ENCODE results near the gene KLK1. TPM values are rescaled to one million over a fixed set of nuclear protein-coding genes. Genes with fewer than 3 reads are reported as not detected.

Gene KLK1
- polyA plus RNA-seq (2012; rRNA removed), result not detected in 2 replicates
- not detected in 2 replicates for polyA plus RNA-seq (2012; cell fraction: cytosol; rRNA removed)
- not detected in 2 replicates for polyA plus RNA-seq (2012; cell fraction: nucleus; rRNA removed)

GRCh38 chr19:50823389-50824042, at the start of gene KLK1:
Gene KLK1 (minus strand): TSS chr19:50823787. CDS start chr19:50823748, 39 bp downstream.
- Histone ChIP-seq H3K4me3 (ENCODE audit: low read depth in 2 of 2, low read length in 1 of 2) (no peak within 1 kb of the TSS), H3K9me3 (no peaks in the 10 kb centered on the region), H3K9ac (no peak within 1 kb of the TSS), H3K36me3 (replicated peaks in 1 of 2; ENCODE audit: control insufficient read depth in 1 of 2, insufficient read depth in 2 of 2, low read length in 1 of 2) (no peaks in the 10 kb centered on the region), H4K20me1 (ENCODE audit: insufficient read depth) (no peaks in the 10 kb centered on the region), H3K9me2 (no peaks in the 10 kb centered on the region), H3F3A (replicated peaks; ENCODE audit: insufficient read depth) (no peaks in the 10 kb centered on the region), H3K4me2 (no peak within 1 kb of the TSS), H3K27ac (ENCODE audit: low read depth in 2 of 2, low read length in 1 of 2) (no peak within 1 kb of the TSS), H3K79me2 (ENCODE audit: insufficient read depth) (no peaks in the 10 kb centered on the region), H3K4me1 (ENCODE audit: control insufficient read depth in 1 of 2, insufficient read depth in 2 of 2, low read depth in 1 of 2, low read length in 1 of 2) (peaks cover 0 to under 1% of the 10 kb centered on the region in 2 experiments; a peak in 1 of 4 replicates), H2AFZ (ENCODE audit: low read depth) (no peak within 1 kb of the TSS), H3K27me3 (ENCODE audit: insufficient read depth) (peaks cover 47% of the 10 kb centered on the region)
- 36% methylated on average over 10 of the region's 14 CpGs for WGBS (ENCODE audit: low lambda C conversion rate)
- no peak for DNase-seq
- no peak for TF ChIP-seq CHD2 (IDR thresholded peaks at IDR 0.05; ENCODE audit: low read length, partially characterized antibody)
- TF ChIP-seq REST (IDR thresholded peaks at IDR 0.05; ENCODE audit: low read depth, low read length), result no peak
- TF ChIP-seq MXI1 (IDR thresholded peaks at IDR 0.05; ENCODE audit: low read depth, low read length), result no peak
- no peak for TF ChIP-seq RCOR1 (IDR thresholded peaks at IDR 0.05; ENCODE audit: low read length)
- no peak for TF ChIP-seq RFX5 (IDR thresholded peaks at IDR 0.05; ENCODE audit: low read length)
- TF ChIP-seq YY1 (IDR thresholded peaks at IDR 0.05; ENCODE audit: low read depth), result no peak
- no peak for TF ChIP-seq USF2 (IDR thresholded peaks at IDR 0.05; ENCODE audit: borderline replicate concordance, low read depth, low read length)
- no peak for TF ChIP-seq TCF12 (IDR thresholded peaks at IDR 0.05)
- TF ChIP-seq ZBTB33 (IDR thresholded peaks at IDR 0.05; ENCODE audit: borderline replicate concordance, low read depth), result no peak
- TF ChIP-seq TEAD4 (IDR thresholded peaks at IDR 0.05; ENCODE audit: borderline replicate concordance, insufficient read depth), result no peak
- no peak for TF ChIP-seq SMC3 (IDR thresholded peaks at IDR 0.05; ENCODE audit: low read depth, low read length)
- no peak for TF ChIP-seq NRF1 (IDR thresholded peaks at IDR 0.05; ENCODE audit: low read depth, low read length)
- no peak for TF ChIP-seq RXRA (IDR thresholded peaks at IDR 0.05; ENCODE audit: borderline replicate concordance, low read depth)
- no peak for TF ChIP-seq JUND (IDR thresholded peaks at IDR 0.05)
- no peak for TF ChIP-seq IRF3 (IDR thresholded peaks at IDR 0.05; ENCODE audit: low read depth, low read length)
- TF ChIP-seq EP300 (IDR thresholded peaks at IDR 0.05; ENCODE audit: borderline replicate concordance in 1 of 2, low read depth in 1 of 2, low read length in 1 of 2), result no peak
- TF ChIP-seq EZH2phosphoT487 (IDR thresholded peaks at IDR 0.05; ENCODE audit: borderline replicate concordance, low read depth), result no peak
- CTCF ChIA-PET, result interaction anchor here (1.3 kb wide), 1 partner anchor 40 kb away, joined by 3 read pairs; no protein-coding TSS in a partner anchor
- POLR2A ChIA-PET, result no interaction called here
